Stimulated activated naive CD8-positive, alpha-beta T cell treated with anti-CD3 and anti-CD28 coated beads, Interleukin-15, amount 100 ng/mL, for 72 hours (primary cell): ENCODE measurements around the gene LINC00237.

Experiments used
- ATAC-seq: fragments of 150-1000 bp; cut with Tn5 transposase; 2 replicates; pipeline ENCODE4 v1.10.0; 2021; ENCODE audit warnings: mild to moderate bottlenecking, moderate library complexity
- DNase-seq, 2 donors: peaks; one replicate each; pipeline ENCODE4 v3.0.0; 2021 to 2022
- H3K27ac Mint-ChIP-seq, 2 donors: one replicate each; pipeline ENCODE4 v1.8.0; 2022; ENCODE audit warnings: mild to moderate bottlenecking in 2 of 2, mixed read lengths in 2 of 2, moderate library complexity in 2 of 2
- H3K27me3 Mint-ChIP-seq: one replicate; pipeline ENCODE4 v1.8.0; 2022; ENCODE audit warnings: mixed read lengths
- H3K4me1 Mint-ChIP-seq: one replicate; pipeline ENCODE4 v1.8.0; 2022; ENCODE audit warnings: mild to moderate bottlenecking, mixed read lengths
- H3K4me3 Mint-ChIP-seq, 2 donors: one replicate each; pipeline ENCODE4 v1.8.0; 2022; ENCODE audit warnings: mild to moderate bottlenecking in 2 of 2, mixed read lengths in 2 of 2, moderate library complexity in 1 of 2
- H3K9me3 Mint-ChIP-seq, 2 donors: one replicate each; pipeline ENCODE4 v1.8.0; 2022; ENCODE audit warnings: mixed read lengths in 2 of 2

LINC00237 gene

GRCh38 chr20:21109144-21109543, 3.0 kb upstream of the LINC00237 start:
- peaks cover 17% of the 10 kb centered on the region for H3K4me1 Mint-ChIP-seq

DNA sequence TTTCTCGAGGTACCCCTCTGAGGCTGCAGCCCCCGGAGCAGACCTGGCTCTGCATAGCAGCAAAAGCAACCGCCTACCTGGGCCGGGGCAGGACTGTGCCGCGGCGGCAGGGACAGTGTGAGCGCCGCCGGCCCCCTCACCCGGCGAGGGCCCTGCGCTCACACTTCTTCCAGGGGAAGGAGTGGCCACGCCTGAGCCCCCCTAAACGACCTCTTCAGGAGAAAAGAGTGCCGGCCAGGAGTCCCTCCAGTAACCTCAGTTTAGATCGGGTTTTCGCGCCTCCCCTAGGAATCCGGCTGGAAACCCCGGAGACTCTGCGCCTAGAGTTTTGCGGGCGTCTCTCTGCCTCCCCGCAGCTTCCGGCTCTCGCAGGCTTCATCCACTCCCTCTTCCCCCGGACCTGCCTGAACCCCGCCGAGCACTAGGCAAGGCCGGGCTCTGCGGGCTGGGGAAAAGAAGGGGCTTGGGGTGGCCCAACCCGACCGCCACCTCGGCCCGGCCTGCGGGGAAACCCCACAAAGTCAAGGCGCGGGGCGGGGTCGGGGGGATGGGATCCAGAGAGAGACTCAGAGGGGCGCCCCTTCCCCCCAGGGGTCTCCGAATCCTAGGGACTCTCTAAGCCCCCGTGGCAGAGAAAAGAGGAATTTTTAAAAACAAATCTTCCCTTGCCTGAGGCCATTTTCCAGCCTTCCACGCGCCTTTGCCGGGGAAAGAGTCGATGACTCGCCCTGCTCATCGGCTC, 558 bp downstream of the LINC00237 start:
- peaks cover 91% of the 10 kb centered on the region for H3K27me3 Mint-ChIP-seq
- DNase-seq (peak in 1 of 2 donors; percentile 10), ATAC-seq (no peak)
- peak overlapping the region; percentile 58 to 61 for H3K4me3 Mint-ChIP-seq
- H3K27ac Mint-ChIP-seq: no peak overlapping the region
- H3K4me1 Mint-ChIP-seq: peaks cover 44% of the 10 kb centered on the region
- no peaks in the 10 kb centered on the region for H3K9me3 Mint-ChIP-seq

More at GRCh38 chr20:21109144-21109543, 3.0 kb upstream of the LINC00237 start:
- no peak overlapping the region for H3K27ac Mint-ChIP-seq
- peaks cover 85% of the 10 kb centered on the region for H3K27me3 Mint-ChIP-seq
- no peaks in the 10 kb centered on the region for H3K9me3 Mint-ChIP-seq
- H3K4me3 Mint-ChIP-seq: no peak overlapping the region
- ATAC-seq (no peak), DNase-seq (no peak)

- no peaks in the 10 kb centered on the region for H3K9me3 Mint-ChIP-seq
- ATAC-seq (no peak), DNase-seq (no peak)
- peaks cover 87% of the 10 kb centered on the region for H3K27me3 Mint-ChIP-seq
- H3K27ac Mint-ChIP-seq: no peak overlapping the region
- H3K4me3 Mint-ChIP-seq: no peak overlapping the region
- H3K4me1 Mint-ChIP-seq: peaks cover 46% of the 10 kb centered on the region
Measured at GRCh38 chr20:21104921-21105320, 1.2 kb downstream of the LINC00237 start.

DNA sequence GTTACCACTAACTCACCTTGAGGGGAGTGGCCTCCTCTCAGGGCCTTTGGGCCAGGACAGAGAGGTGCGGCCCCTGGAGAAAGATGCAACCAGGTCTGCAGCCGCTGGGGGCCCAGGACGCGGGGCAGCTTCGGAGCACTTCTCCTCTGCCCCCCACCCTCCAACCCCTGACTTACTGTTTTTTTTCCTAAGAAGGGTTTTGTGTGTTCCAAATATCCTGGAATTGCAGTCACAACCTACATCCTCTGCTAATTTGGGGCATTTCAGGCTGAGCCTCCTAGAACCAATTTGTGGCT, 1.7 kb downstream of the LINC00237 start:
- no peaks in the 10 kb centered on the region for H3K9me3 Mint-ChIP-seq
- no peak overlapping the region for H3K27ac Mint-ChIP-seq
- H3K4me3 Mint-ChIP-seq: no peak overlapping the region
- peaks cover 49% of the 10 kb centered on the region for H3K4me1 Mint-ChIP-seq
- DNase-seq (no peak), ATAC-seq (no peak)
- peaks cover 90% of the 10 kb centered on the region for H3K27me3 Mint-ChIP-seq

DNA sequence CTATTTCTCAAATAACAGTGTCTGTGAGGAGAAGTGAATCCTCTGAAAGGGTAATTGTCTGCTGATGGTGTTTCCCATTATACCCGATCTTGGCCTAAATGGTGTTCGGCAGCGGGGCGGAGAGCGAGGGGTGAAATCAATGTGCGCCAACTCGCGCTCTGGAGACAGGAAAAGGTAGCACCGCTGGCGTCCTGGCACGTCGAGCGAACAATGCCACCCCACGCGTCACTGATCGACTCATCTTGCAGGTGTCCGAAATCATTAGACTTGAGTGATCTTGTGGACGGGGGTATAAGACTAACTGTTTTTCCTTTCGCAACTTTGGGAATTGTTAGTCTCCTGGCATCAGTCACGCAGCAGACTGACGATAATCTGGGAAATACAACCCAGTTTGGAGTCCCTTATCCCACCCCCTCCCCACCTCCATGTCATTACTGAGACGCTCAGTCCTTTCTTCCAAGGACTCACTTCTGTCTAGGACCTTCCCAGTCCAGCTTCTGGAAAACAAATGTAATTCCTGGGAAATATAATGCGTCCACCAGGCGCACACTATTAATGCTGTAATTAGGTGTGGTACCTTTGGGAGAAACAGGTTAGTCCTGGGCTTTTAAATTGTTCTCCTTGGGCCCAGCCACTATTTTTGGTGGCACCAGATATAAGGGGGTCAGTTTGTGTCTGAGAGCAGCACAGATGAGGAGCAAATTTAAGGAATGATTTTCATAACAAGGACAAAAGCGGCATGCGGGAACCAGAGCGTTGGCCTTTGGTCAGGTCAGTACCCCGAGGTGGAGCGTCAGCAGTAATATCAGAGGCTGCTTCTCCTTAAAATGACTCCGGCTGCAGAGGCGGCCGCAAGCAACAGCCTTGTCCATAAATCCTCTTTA, 2.3 kb downstream of the LINC00237 start:
- Mint-ChIP-seq H3K4me3 (peak overlapping the region; percentile 88 to 97), H3K4me1 (peaks cover 55% of the 10 kb centered on the region), H3K27me3 (peaks cover 92% of the 10 kb centered on the region), H3K9me3 (no peaks in the 10 kb centered on the region), H3K27ac (no peak overlapping the region)
- DNase-seq (peak in 1 of 2 donors; percentile 20), ATAC-seq (no peak)

GRCh38 chr20:21102603-21103311, 3.4 kb downstream of the LINC00237 start:
- DNase-seq: peak; percentile 39 to 41
- peaks cover 62% of the 10 kb centered on the region for H3K4me1 Mint-ChIP-seq
- H3K4me3 Mint-ChIP-seq: peak overlapping the region; percentile 97 to 98
- peak overlapping the region in 1 of 2 donors; percentile 78 for H3K27ac Mint-ChIP-seq
- ATAC-seq: peak; percentile 53
- H3K27me3 Mint-ChIP-seq: peaks cover 92% of the 10 kb centered on the region
- no peaks in the 10 kb centered on the region for H3K9me3 Mint-ChIP-seq

GRCh38 chr20:21101932-21102575, 4.1 kb downstream of the LINC00237 start:
- Mint-ChIP-seq H3K27me3 (peaks cover 91% of the 10 kb centered on the region), H3K9me3 (no peaks in the 10 kb centered on the region), H3K4me3 (peak overlapping the region; percentile 97 to 98), H3K4me1 (peaks cover 62% of the 10 kb centered on the region), H3K27ac (peak overlapping the region; percentile 92 to 100)
- peak; percentile 24 for ATAC-seq
- DNase-seq: peak; percentile 36 to 49

- peak; percentile 36 to 47 for DNase-seq
- peak overlapping the region; percentile 100 for H3K27ac Mint-ChIP-seq
- ATAC-seq: peak; percentile 29
- peak overlapping the region; percentile 97 to 98 for H3K4me3 Mint-ChIP-seq
- H3K4me1 Mint-ChIP-seq: peaks cover 60% of the 10 kb centered on the region
- H3K9me3 Mint-ChIP-seq: no peaks in the 10 kb centered on the region
- H3K27me3 Mint-ChIP-seq: peaks cover 93% of the 10 kb centered on the region
Measured at GRCh38 chr20:21101453-21101931, 4.7 kb downstream of the LINC00237 start.

DNA sequence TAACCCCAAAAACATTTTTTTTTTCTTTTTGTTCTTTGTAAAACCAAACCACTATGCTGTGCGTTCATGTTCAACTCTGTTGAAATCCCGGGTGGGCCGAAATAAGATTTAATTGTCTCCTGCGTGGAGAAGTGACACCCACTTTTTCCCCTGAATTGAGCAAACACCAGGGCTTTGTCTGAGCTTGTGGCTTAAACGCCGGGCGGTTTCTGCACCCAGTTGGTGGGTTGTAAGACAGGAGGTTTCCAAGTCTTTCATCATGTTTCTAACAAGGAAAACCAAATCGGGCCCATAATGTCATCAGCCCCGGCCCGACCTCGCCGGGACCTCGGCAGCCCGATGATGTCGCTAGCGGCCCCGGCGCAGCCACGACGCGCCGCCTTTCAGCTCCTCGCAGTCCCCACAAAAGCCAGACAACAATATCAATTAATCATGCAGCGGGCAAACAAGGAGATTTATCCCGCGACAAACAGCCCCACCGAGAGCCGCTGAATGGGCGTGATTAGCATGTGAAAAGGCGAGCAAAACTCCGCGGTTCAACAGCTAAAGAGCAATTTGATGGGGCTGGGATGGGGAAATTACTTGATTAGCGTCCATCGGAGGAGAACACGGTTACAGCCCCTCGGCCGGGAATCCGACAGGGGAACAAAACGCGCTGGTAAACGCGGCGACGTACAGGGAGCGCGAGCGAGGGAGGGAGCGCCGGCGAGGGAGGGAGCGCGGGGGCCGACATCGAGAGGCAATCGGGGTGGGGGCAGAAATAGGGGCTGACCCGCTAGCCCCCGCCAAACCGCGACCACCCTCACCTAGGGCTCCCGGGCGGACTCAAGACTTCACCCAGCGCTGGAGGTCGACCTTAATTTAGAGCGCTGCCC, 5.3 kb downstream of the LINC00237 start:
- peak overlapping the region; percentile 97 to 98 for H3K4me3 Mint-ChIP-seq
- DNase-seq (peak; percentile 50 to 73), ATAC-seq (peak; percentile 61)
- no peaks in the 10 kb centered on the region for H3K9me3 Mint-ChIP-seq
- H3K4me1 Mint-ChIP-seq: peaks cover 54% of the 10 kb centered on the region
- peak overlapping the region; percentile 100 for H3K27ac Mint-ChIP-seq
- H3K27me3 Mint-ChIP-seq: peaks cover 93% of the 10 kb centered on the region

GRCh38 chr20:21099751-21100577, 6.2 kb downstream of the LINC00237 start:
- Mint-ChIP-seq H3K9me3 (no peaks in the 10 kb centered on the region), H3K4me1 (peaks cover 47% of the 10 kb centered on the region), H3K27ac (peak overlapping the region; percentile 100), H3K4me3 (peak overlapping the region; percentile 97 to 98), H3K27me3 (peaks cover 93% of the 10 kb centered on the region)
- peak; percentile 47 to 64 for DNase-seq
- peak; percentile 43 for ATAC-seq

- H3K27ac Mint-ChIP-seq: no peak overlapping the region
- peaks cover 92% of the 10 kb centered on the region for H3K27me3 Mint-ChIP-seq
- H3K9me3 Mint-ChIP-seq: no peaks in the 10 kb centered on the region
- no peak for DNase-seq
- H3K4me1 Mint-ChIP-seq: peaks cover 22% of the 10 kb centered on the region
- ATAC-seq: no peak
- no peak overlapping the region for H3K4me3 Mint-ChIP-seq
Measured at GRCh38 chr20:21096321-21097043, 9.7 kb downstream of the LINC00237 start.

GRCh38 chr20:21092806-21093205, 13.4 kb downstream of the LINC00237 start:
- no peak overlapping the region for H3K27ac Mint-ChIP-seq
- no peak for ATAC-seq
- H3K4me1 Mint-ChIP-seq: no peaks in the 10 kb centered on the region
- no peaks in the 10 kb centered on the region for H3K9me3 Mint-ChIP-seq
- H3K4me3 Mint-ChIP-seq: no peak overlapping the region
- H3K27me3 Mint-ChIP-seq: peaks cover 97% of the 10 kb centered on the region
- no peak for DNase-seq

GRCh38 chr20:21090721-21091120, 15.4 kb downstream of the LINC00237 start:
- DNase-seq (no peak), ATAC-seq (no peak)
- no peaks in the 10 kb centered on the region for H3K9me3 Mint-ChIP-seq
- H3K27ac Mint-ChIP-seq: no peak overlapping the region
- H3K4me3 Mint-ChIP-seq: no peak overlapping the region
- no peaks in the 10 kb centered on the region for H3K4me1 Mint-ChIP-seq
- peaks cover 87% of the 10 kb centered on the region for H3K27me3 Mint-ChIP-seq
